Nephron (organoid): ENCODE measurements around the gene PEX10.
A peak's percentile ranks its signal among the peaks of the same experiment; 100 is the strongest.

ENCODE experiments used
- H3K27ac Mint-ChIP-seq, 3 experiments: 2 replicates each; pipeline ENCODE4 v1.8.0; 2020; ENCODE audit warnings: mixed read lengths in 3 of 3, mild to moderate bottlenecking in 2 of 3, moderate library complexity in 1 of 3
- H3K27me3 Mint-ChIP-seq: 2 replicates; pipeline ENCODE4 v1.8.0; 2021; ENCODE audit warnings: low read depth, mild to moderate bottlenecking, moderate library complexity, mixed read lengths
- H3K36me3 Mint-ChIP-seq: 2 replicates; pipeline ENCODE4 v1.8.0; 2020; ENCODE audit warnings: low read depth, mixed read lengths
- H3K4me1 Mint-ChIP-seq: 2 replicates; pipeline ENCODE4 v1.8.0; 2020; ENCODE audit warnings: mixed read lengths
- H3K4me3 Mint-ChIP-seq, 3 experiments: 2 replicates each; pipeline ENCODE4 v1.8.0; 2020; ENCODE audit warnings: mild to moderate bottlenecking in 3 of 3, mixed read lengths in 3 of 3, moderate library complexity in 2 of 3
- H3K9me3 Mint-ChIP-seq: 2 replicates; pipeline ENCODE4 v1.8.0; 2020; ENCODE audit warnings: mixed read lengths
- CTCF ChIP-seq, 3 experiments: fragments of 200-600 bp; sonication (generic); IDR thresholded peaks; one replicate each; pipeline ENCODE4 v1.5.0; 2021; ENCODE audit warnings: antibody characterized with exemption in 3 of 3; ENCODE audit not compliant: unreplicated experiment in 3 of 3

PEX10 gene

GRCh38 chr1:2400950-2401649 lies 11.3 kb downstream of the PEX10 start:
- H3K4me3 Mint-ChIP-seq = no peak overlapping the region
- H3K9me3 Mint-ChIP-seq = no peaks in the 10 kb centered on the region
- H3K27me3 Mint-ChIP-seq = no peaks in the 10 kb centered on the region
- no peak overlapping the region for H3K27ac Mint-ChIP-seq
- peaks cover 59% of the 10 kb centered on the region for H3K36me3 Mint-ChIP-seq
- TF ChIP-seq CTCF (IDR thresholded peaks at IDR 0.05; ENCODE audit: unreplicated experiment in 3 of 3) = no peak
- H3K4me1 Mint-ChIP-seq = no peaks in the 10 kb centered on the region

DNA sequence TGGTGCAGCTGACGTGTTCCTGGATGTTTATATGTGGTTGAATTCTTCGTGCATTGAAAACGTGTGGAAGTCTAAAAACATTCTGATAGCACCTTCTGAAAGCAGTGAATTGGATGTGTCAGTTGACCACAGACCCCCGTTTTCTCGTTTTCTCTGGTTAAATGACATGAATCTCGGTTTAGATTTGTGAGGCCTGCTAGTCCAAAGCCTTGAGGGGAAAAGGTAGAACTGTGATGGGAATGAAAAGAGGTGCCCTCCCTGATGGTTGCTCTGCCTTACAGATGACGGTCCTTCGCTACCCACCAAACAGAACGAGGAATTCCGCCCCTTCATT lies 11.8 kb downstream of the PEX10 start:
- TF ChIP-seq CTCF (IDR thresholded peaks at IDR 0.05; ENCODE audit: unreplicated experiment in 3 of 3) = no peak
- Mint-ChIP-seq H3K4me3 (no peak overlapping the region), H3K9me3 (no peaks in the 10 kb centered on the region), H3K27ac (peak overlapping the region in 1 of 3 experiments; percentile 87), H3K36me3 (peaks cover 59% of the 10 kb centered on the region), H3K27me3 (no peaks in the 10 kb centered on the region), H3K4me1 (no peaks in the 10 kb centered on the region)

GRCh38 chr1:2399890-2400575 lies 12.3 kb downstream of the PEX10 start:
- Mint-ChIP-seq H3K4me1 (no peaks in the 10 kb centered on the region), H3K27me3 (no peaks in the 10 kb centered on the region), H3K4me3 (no peak overlapping the region), H3K36me3 (peaks cover 61% of the 10 kb centered on the region), H3K9me3 (no peaks in the 10 kb centered on the region), H3K27ac (peak overlapping the region in 1 of 3 experiments; percentile 87)
- TF ChIP-seq CTCF (IDR thresholded peaks at IDR 0.05; ENCODE audit: unreplicated experiment in 3 of 3) = no peak

GRCh38 chr1:2398871-2399270 lies 13.5 kb downstream of the PEX10 start:
- H3K27me3 Mint-ChIP-seq = no peaks in the 10 kb centered on the region
- H3K9me3 Mint-ChIP-seq = no peaks in the 10 kb centered on the region
- H3K36me3 Mint-ChIP-seq = peaks cover 60% of the 10 kb centered on the region
- no peak overlapping the region for H3K4me3 Mint-ChIP-seq
- TF ChIP-seq CTCF (IDR thresholded peaks at IDR 0.05; ENCODE audit: unreplicated experiment in 3 of 3) = no peak
- peak overlapping the region in 1 of 3 experiments; percentile 87 for H3K27ac Mint-ChIP-seq
- H3K4me1 Mint-ChIP-seq = peaks cover 4% of the 10 kb centered on the region

GRCh38 chr1:2397007-2397679 lies 15.2 kb downstream of the PEX10 start:
- Mint-ChIP-seq H3K27ac (no peak overlapping the region), H3K36me3 (peaks cover 53% of the 10 kb centered on the region), H3K27me3 (no peaks in the 10 kb centered on the region), H3K4me3 (peak overlapping the region in 1 of 3 experiments; percentile 49), H3K4me1 (peaks cover 19% of the 10 kb centered on the region), H3K9me3 (no peaks in the 10 kb centered on the region)
- TF ChIP-seq CTCF (IDR thresholded peaks at IDR 0.05; ENCODE audit: unreplicated experiment in 3 of 3) = no peak
